Ovary (tissue), 9 donors: ENCODE measurements around the gene UGT1A3. TPM values are rescaled to one million over a fixed set of nuclear protein-coding genes. Genes with fewer than 3 reads are reported as not detected.
"Not testable (repeated sequence)": the region's sequence is repeated elsewhere in the genome, so short reads cannot be mapped to it uniquely, and the experiment has no call there.

Source experiments
- DNase-seq, 5 donors: peaks; one replicate each; pipeline ENCODE4 v3.0.0-alpha.2; 2019 to 2020
- H3K27ac ChIP-seq, 2 donors: fragments of 200-600 bp; one replicate each; pipeline versions ENCODE4 v1.5.1 to v1.8.0; 2019 to 2022
- H3K27me3 ChIP-seq: fragments of 200-600 bp; one replicate; pipeline ENCODE4 v1.8.0; 2022
- H3K36me3 ChIP-seq: fragments of 200-600 bp; sonication (generic); one replicate; pipeline ENCODE4 v1.5.1; 2019
- H3K4me1 ChIP-seq: one replicate; pipeline ENCODE4 v1.8.1; 2013; ENCODE audit warnings: mild to moderate bottlenecking, moderate library complexity; ENCODE audit not compliant: insufficient read depth
- H3K4me3 ChIP-seq: fragments of 200-600 bp; sonication (generic); one replicate; pipeline ENCODE4 v1.5.1; 2017
- H3K9me3 ChIP-seq, 2 donors: fragments of 200-600 bp in 1 of 2; sonication (generic) in 1 of 2; one replicate each; pipeline versions ENCODE4 v1.5.1 to v1.8.1; 2013 to 2019; ENCODE audit warnings: mild to moderate bottlenecking in 1 of 2, moderate library complexity in 1 of 2
- EP300 ChIP-seq: sonication (generic); formaldehyde crosslinking; IDR thresholded peaks from one replicate; pipeline ENCODE4 v1.6.1; 2017; ENCODE audit warnings: antibody characterized with exemption
- POLR2A ChIP-seq: fragments of 450-650 bp; IDR thresholded peaks from one replicate; pipeline ENCODE4 v1.6.1; 2017; ENCODE audit warnings: antibody characterized with exemption, mild to moderate bottlenecking, moderate library complexity
- WGBS, 3 donors: extraction: QIAGEN DNeasy Blood & Tissue Kit in 1 of 3; methylation state at CpG; one replicate each; pipeline versions ENCODE4 v1.1.5 to v1.1.7; 2013 to 2017; 5-methylcytosine and 5-hydroxymethylcytosine counted together
- intact Hi-C, 4 donors: fragments of 100-400 bp; cut with DNase I; formaldehyde crosslinking; loops; one replicate each; pipeline versions ENCODE4 v1.11.0 to v1.15.1; 2022 to 2023
- polyA plus RNA-seq, 2 donors: library from polyadenylated mRNA; stranded (reverse); fragments of 200-250 nt in 1 of 2; fragments of 350-450 nt in 1 of 2; fragmentation: Illumina TruSeq in 1 of 2; extraction: RNeasy Lipid Tissue Mini Kit (QIAGEN cat#74804) in 1 of 2; gene quantifications; one replicate each; pipeline ENCODE4 v1.2.3, GENCODE V29; 2013 to 2014
- total RNA-seq, 7 donors: library from RNA; depleted of rRNA in 2 of 7; stranded (reverse); fragments of >200 nt in 2 of 7; fragmentation: NEBNext Ultra II Directional in 3 of 7; extraction: Animal tissue kit (Norgen Biotek cat#: 25700) in 3 of 7; gene quantifications; one replicate each; pipeline versions ENCODE4 v1.1.0 to v1.2.4, GENCODE V29; 2016 to 2023
- TF ChIP-seq, protein P1 (sequence below), 3 donors: fragments of 450-650 bp in 2 of 3; fragments of 200-600 bp in 1 of 3; IDR thresholded peaks; one replicate each; pipeline versions ENCODE4 v1.5.1 to v1.8.0; 2016 to 2022; ENCODE audit warnings: antibody characterized with exemption in 3 of 3, mild to moderate bottlenecking in 1 of 3
- donor health status: DM: no; HTN: no; CAD: no; lungs with moderate emphysema.
- donor health status: DM: no; HTN: no; CAD: no.
- donor health status: Bipolar disorder and iron deficiency.
- donor health status: DM: yes; HTN: yes; CAD: no.
- donor health status: DM: no; HTN: no; CAD: no.
- donor health status: DM: yes; HTN: yes; CAD: no.

Gene UGT1A3
- total and polyA plus RNA-seq, 9 donors = not detected

DNA sequence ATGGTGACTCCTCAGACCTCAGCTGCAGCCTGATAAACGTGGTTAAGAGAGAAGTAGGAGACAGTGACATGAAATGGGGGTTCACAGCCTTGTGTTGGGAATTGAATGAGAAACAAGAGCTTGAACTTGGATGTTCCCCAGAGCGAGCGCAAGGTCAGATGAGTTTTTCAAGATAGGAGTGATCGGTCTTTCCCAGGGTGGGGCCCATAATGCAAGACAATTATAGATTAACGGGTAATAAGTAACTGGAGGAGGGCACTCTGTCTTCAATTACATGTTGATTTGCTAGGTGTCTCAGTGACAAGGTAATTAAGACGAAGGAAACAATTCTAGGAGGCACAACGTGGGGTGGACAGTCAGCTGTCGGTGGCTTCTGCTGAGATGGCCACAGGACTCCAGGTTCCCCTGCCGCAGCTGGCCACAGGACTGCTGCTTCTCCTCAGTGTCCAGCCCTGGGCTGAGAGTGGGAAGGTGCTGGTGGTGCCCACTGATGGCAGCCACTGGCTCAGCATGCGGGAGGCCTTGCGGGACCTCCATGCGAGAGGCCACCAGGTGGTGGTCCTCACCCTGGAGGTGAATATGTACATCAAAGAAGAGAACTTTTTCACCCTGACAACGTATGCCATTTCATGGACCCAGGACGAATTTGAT lies 16.1 kb upstream of the UGT1A3 start, which contains the start of gene UGT1A5:
Gene UGT1A5 (plus strand): TSS at position 297 of the 651 bp plus-strand sequence. CDS start 85 bp downstream, at position 382.
- intact Hi-C loops = no loop called here
- no peaks in the 10 kb centered on the region for H3K27me3 ChIP-seq
- TF ChIP-seq POLR2A (no peak), EP300 (no peak)
- TF ChIP-seq, protein P1, sequence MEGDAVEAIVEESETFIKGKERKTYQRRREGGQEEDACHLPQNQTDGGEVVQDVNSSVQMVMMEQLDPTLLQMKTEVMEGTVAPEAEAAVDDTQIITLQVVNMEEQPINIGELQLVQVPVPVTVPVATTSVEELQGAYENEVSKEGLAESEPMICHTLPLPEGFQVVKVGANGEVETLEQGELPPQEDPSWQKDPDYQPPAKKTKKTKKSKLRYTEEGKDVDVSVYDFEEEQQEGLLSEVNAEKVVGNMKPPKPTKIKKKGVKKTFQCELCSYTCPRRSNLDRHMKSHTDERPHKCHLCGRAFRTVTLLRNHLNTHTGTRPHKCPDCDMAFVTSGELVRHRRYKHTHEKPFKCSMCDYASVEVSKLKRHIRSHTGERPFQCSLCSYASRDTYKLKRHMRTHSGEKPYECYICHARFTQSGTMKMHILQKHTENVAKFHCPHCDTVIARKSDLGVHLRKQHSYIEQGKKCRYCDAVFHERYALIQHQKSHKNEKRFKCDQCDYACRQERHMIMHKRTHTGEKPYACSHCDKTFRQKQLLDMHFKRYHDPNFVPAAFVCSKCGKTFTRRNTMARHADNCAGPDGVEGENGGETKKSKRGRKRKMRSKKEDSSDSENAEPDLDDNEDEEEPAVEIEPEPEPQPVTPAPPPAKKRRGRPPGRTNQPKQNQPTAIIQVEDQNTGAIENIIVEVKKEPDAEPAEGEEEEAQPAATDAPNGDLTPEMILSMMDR (IDR thresholded peaks at IDR 0.05) = no peak
- no peaks in the 10 kb centered on the region for H3K4me1 ChIP-seq
- no peak within 1 kb of the TSS for H3K4me3 ChIP-seq
- WGBS, 3 donors = 69 to 81% (median 71%) methylated on average over 14 of the region's 14 CpGs
- H3K27ac ChIP-seq = no peak within 1 kb of the TSS
- no peaks in the 10 kb centered on the region for H3K9me3 ChIP-seq
- DNase-seq = no peak
- no peaks in the 10 kb centered on the region for H3K36me3 ChIP-seq

DNA sequence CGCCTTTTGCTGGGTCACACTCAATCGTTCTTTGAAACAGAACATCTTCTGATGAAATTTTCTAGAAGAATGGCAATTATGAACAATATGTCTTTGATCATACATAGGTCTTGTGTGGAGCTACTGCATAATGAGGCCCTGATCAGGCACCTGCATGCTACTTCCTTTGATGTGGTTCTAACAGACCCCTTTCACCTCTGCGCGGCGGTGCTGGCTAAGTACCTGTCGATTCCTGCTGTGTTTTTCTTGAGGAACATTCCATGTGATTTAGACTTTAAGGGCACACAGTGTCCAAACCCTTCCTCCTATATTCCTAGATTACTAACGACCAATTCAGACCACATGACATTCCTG lies 15.6 kb upstream of the UGT1A3 start:
- Histone ChIP-seq H3K4me1 (no peaks in the 10 kb centered on the region), H3K4me3 (no peak overlapping the region), H3K9me3 (no peaks in the 10 kb centered on the region), H3K27ac (no peak overlapping the region), H3K36me3 (no peaks in the 10 kb centered on the region), H3K27me3 (no peaks in the 10 kb centered on the region)
- intact Hi-C loops = no loop called here
- TF ChIP-seq POLR2A = no peak
- TF ChIP-seq EP300 = no peak
- TF ChIP-seq, protein P1 (IDR thresholded peaks at IDR 0.05) = no peak
- 72 to 80% (median 73%) methylated on average over 7 of the region's 7 CpGs for WGBS, 3 donors
- DNase-seq = no peak

DNA sequence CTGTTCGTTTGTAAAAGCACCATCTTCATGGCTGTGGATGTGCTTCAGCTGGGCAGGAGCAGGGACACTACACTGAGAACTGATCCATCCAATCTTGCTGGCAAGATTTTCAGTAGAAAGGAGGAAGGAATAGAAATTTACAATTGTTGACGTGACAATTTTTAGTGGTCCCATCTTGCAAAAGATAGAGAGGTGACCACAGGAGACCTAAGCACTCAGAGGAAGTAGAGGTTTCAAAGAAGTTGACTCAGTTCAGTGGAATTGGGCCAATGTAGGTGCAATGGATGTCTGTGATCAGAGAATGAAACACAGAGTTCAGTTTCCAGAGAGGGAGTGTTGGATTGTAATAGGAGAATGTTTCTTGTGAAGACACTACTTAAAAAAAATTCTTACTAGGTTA lies 14.7 kb upstream of the UGT1A3 start:
- intact Hi-C loops = no loop called here
- Histone ChIP-seq H3K4me3 (no peak overlapping the region), H3K36me3 (no peaks in the 10 kb centered on the region), H3K4me1 (no peaks in the 10 kb centered on the region), H3K27ac (no peak overlapping the region), H3K9me3 (no peaks in the 10 kb centered on the region), H3K27me3 (no peaks in the 10 kb centered on the region)
- TF ChIP-seq, protein P1 (IDR thresholded peaks at IDR 0.05) = no peak
- TF ChIP-seq EP300 = no peak
- TF ChIP-seq POLR2A = no peak
- 60 to 71% (median 68%) methylated on average over 2 of the region's 2 CpGs for WGBS, 3 donors
- no peak for DNase-seq

DNA sequence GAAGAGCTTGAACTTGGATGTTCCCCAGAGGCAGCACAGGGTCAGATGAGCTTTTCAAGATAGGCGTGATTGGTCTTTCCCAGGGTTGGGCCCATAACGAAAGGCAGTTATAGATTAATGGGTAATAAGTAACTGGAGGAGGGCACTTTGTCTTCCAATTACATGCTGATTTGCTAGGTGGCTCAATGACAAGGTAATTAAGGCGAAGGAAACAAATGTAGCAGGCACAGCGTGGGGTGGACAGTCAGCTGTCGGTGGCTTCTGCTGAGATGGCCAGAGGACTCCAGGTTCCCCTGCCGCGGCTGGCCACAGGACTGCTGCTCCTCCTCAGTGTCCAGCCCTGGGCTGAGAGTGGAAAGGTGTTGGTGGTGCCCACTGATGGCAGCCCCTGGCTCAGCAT lies 10.3 kb upstream of the UGT1A3 start, which contains the start of gene UGT1A4:
Gene UGT1A4 (plus strand): TSS at position 185 of the 400 bp plus-strand sequence. CDS start 85 bp downstream, at position 270.
- WGBS, 3 donors = 77 to 81% (median 80%) methylated on average over 7 of the region's 7 CpGs

DNA sequence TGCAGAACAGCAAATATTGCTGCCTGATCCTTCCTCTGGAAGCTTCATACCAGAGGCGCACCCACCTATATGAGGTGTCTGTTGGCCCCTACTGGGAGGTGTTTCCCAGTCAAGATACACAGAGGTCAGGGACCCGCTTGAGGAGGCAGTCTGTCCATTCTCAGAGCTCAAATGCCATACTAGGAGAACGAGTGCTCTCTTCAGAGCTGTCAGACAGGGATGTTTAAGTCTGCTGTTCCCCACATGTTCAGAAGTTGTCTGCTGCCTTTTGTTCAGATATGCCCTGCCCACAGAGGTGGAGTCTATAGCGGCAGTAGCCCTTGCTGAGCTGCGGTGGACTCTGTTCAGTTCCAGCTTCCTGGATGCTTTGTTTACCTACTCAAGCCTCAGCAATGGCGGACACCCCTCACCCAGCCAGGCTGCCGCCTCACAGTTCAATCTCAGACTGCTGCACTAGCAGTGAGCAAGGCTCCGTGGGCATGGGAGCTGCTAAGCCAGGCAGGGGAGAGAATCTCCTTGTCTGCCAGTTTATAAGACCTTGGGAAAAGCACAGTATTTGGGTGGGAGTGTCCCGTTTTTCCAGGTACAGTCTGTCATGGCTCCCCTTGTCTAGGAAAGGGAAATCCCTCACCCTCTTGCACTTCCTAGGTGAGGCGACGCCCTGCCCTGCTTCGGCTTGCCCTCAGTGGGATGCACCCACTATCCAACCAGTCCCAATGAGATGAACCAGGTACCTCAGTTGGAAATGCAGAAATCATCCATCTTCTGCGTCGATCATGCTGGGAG lies 8.2 kb downstream of the UGT1A3 start:
- WGBS, 3 donors = 77 to 88% (median 79%) methylated on average over 14 of the region's 14 CpGs
- H3K27me3 ChIP-seq, intact Hi-C loops, H3K4me3 ChIP-seq, H3K9me3 ChIP-seq, DNase-seq, H3K27ac ChIP-seq, H3K4me1 ChIP-seq, H3K36me3 ChIP-seq: not testable (repeated sequence)

More for the DNA sequence above, 10.3 kb upstream of the UGT1A3 start, which contains the start of gene UGT1A4:
- intact Hi-C loops = no loop called here
- DNase-seq = no peak
- Histone ChIP-seq H3K9me3 (no peaks in the 10 kb centered on the region), H3K27ac (no peak within 1 kb of the TSS), H3K4me1 (no peaks in the 10 kb centered on the region), H3K4me3 (no peak within 1 kb of the TSS), H3K36me3 (no peaks in the 10 kb centered on the region), H3K27me3 (no peaks in the 10 kb centered on the region)
- TF ChIP-seq EP300 = no peak
- TF ChIP-seq, protein P1 (IDR thresholded peaks at IDR 0.05) = no peak
- TF ChIP-seq POLR2A = no peak
